PFSK-1 (cell line): ENCODE measurements around the gene KRT9.

ENCODE experiments used
- FOXP2 ChIP-seq: optimal IDR thresholded peaks from 2 replicates; pipeline ENCODE3; 2011; ENCODE audit warnings: borderline replicate concordance, control low read depth, inconsistent platforms; ENCODE audit not compliant: insufficient read depth; ENCODE audit errors: extremely low read length, extremely low read depth
- POLR2AphosphoS5 ChIP-seq: IDR thresholded peaks from 2 replicates; pipeline ENCODE4 v1.6.1; 2012; ENCODE audit warnings: low read depth, mild to moderate bottlenecking, control low read depth, low read length, moderate library complexity
- SIN3A ChIP-seq: IDR thresholded peaks from 2 replicates; pipeline ENCODE4 v1.6.1; 2012; ENCODE audit warnings: mild to moderate bottlenecking, low read length, moderate library complexity, borderline replicate concordance; ENCODE audit not compliant: insufficient read depth
- TAF1 ChIP-seq: IDR thresholded peaks from 2 replicates; pipeline ENCODE4 v1.6.1; 2012; ENCODE audit warnings: low read length, control low read depth, borderline replicate concordance; ENCODE audit not compliant: insufficient read depth
- TF ChIP-seq, protein P1 (sequence below), 2 experiments: IDR thresholded peaks; 2 replicates each; pipeline versions ENCODE4 v1.6.1 to v1.8.0; 2011 to 2012; ENCODE audit warnings: low read depth in 2 of 2, low read length in 2 of 2, control low read depth in 1 of 2, inconsistent platforms in 1 of 2, mild to moderate bottlenecking in 1 of 2, moderate library complexity in 1 of 2; ENCODE audit not compliant: insufficient read depth in 1 of 2

KRT9 gene

DNA sequence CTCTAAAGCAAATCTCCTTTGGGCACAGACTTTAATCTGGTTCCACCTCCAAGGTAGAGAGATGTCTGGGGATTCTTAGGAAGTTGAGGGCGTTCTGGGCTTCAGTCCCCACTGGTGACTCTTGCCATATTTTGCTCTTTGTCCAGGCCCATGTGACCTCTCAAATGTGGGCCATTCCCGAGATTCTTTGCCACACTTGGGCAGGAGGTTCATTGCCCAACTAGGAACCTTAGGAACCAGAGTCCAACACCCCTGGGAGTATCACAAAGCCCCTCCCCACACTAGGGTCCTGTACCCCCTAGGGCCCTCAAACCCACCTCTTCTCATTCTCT lies 8.4 kb upstream of the KRT9 start:
- no peak for TF ChIP-seq TAF1
- no peak for TF ChIP-seq SIN3A
- TF ChIP-seq, protein P1, sequence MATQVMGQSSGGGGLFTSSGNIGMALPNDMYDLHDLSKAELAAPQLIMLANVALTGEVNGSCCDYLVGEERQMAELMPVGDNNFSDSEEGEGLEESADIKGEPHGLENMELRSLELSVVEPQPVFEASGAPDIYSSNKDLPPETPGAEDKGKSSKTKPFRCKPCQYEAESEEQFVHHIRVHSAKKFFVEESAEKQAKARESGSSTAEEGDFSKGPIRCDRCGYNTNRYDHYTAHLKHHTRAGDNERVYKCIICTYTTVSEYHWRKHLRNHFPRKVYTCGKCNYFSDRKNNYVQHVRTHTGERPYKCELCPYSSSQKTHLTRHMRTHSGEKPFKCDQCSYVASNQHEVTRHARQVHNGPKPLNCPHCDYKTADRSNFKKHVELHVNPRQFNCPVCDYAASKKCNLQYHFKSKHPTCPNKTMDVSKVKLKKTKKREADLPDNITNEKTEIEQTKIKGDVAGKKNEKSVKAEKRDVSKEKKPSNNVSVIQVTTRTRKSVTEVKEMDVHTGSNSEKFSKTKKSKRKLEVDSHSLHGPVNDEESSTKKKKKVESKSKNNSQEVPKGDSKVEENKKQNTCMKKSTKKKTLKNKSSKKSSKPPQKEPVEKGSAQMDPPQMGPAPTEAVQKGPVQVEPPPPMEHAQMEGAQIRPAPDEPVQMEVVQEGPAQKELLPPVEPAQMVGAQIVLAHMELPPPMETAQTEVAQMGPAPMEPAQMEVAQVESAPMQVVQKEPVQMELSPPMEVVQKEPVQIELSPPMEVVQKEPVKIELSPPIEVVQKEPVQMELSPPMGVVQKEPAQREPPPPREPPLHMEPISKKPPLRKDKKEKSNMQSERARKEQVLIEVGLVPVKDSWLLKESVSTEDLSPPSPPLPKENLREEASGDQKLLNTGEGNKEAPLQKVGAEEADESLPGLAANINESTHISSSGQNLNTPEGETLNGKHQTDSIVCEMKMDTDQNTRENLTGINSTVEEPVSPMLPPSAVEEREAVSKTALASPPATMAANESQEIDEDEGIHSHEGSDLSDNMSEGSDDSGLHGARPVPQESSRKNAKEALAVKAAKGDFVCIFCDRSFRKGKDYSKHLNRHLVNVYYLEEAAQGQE (IDR thresholded peaks at IDR 0.05; ENCODE audit: insufficient read depth in 1 of 2, low read depth in 2 of 2, low read length in 2 of 2), result no peak
- no peak for TF ChIP-seq FOXP2
- no peak for TF ChIP-seq POLR2AphosphoS5

- TF ChIP-seq TAF1, result no peak
- TF ChIP-seq, protein P1 (IDR thresholded peaks at IDR 0.05; ENCODE audit: insufficient read depth in 1 of 2, low read depth in 2 of 2, low read length in 2 of 2), result no peak
- TF ChIP-seq POLR2AphosphoS5, result no peak
- no peak for TF ChIP-seq FOXP2
- no peak for TF ChIP-seq SIN3A
Measured at GRCh38 chr17:41579484-41580243, 7.8 kb upstream of the KRT9 start.

DNA sequence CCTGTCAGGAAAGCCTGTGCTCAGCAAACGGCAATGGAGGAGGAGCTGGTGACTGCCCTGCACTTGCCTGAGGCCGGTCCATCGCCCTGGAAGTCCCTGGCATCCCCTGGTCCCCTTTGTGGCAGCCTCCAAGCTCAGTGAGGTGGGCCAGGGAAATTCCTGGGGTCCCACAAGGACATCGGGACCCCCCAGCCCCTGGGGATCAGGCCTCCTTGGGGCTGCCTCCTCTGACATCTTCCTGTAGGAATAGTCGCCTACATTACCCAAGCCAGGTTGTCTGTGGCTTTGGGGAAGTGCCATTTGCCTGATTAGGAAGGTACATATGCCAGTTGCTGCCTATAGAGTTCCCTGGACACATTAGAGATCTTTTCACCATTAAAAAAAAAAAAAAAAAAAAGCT lies 7.1 kb upstream of the KRT9 start:
- TF ChIP-seq FOXP2 (no peak), TAF1 (no peak), SIN3A (no peak), POLR2AphosphoS5 (no peak)
- TF ChIP-seq, protein P1 (IDR thresholded peaks at IDR 0.05; ENCODE audit: insufficient read depth in 1 of 2, low read depth in 2 of 2, low read length in 2 of 2), result no peak

DNA sequence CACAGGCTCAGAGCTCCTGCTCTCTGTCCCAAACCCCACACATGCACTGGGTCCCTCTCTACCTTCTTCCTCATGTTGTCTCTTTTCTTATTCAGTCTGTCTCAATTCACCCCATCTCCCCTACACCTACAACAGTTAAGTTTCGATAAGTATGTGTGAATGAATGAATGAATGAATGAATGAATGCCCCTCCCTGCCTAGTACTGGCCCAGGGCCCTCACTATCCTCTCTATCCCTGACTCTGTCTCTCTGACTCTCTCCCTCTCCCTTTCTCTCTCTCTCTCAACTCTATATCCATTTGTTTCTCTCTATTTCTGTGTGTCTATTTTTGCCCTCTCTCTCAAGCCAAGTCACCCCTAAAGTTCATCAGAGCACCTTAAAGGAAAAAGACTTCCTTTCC lies 6.7 kb upstream of the KRT9 start:
- TF ChIP-seq, protein P1 (IDR thresholded peaks at IDR 0.05; ENCODE audit: insufficient read depth in 1 of 2, low read depth in 2 of 2, low read length in 2 of 2), result no peak
- TF ChIP-seq SIN3A (no peak), POLR2AphosphoS5 (no peak), TAF1 (no peak), FOXP2 (no peak)
